ENCODE results near the gene HTT-AS.

Gene HTT-AS

GRCh38 chr4:3047464-3048286 is 26.7 kb downstream of the HTT-AS start:
- peak; percentile 80 for DNase-seq

GRCh38 chr4:3046623-3047022 is 27.7 kb downstream of the HTT-AS start:
- DNase-seq = no peak

- DNase-seq = no peak
Observed at GRCh38 chr4:3046162-3046561, 28.2 kb downstream of the HTT-AS start.

GRCh38 chr4:3044870-3045819 is 29.2 kb downstream of the HTT-AS start:
- DNase-seq = peak; percentile 89

- DNase-seq = no peak
Observed at GRCh38 chr4:3043282-3044020, 30.9 kb downstream of the HTT-AS start.

GRCh38 chr4:3042226-3042625 is 32.1 kb downstream of the HTT-AS start:
- DNase-seq = no peak

GRCh38 chr4:3041192-3042142 is 32.9 kb downstream of the HTT-AS start:
- DNase-seq = peak; percentile 49

GRCh38 chr4:3040452-3041191 is 33.7 kb downstream of the HTT-AS start:
- DNase-seq = no peak

- DNase-seq = no peak
Observed at GRCh38 chr4:3039706-3040366, 34.5 kb downstream of the HTT-AS start.

GRCh38 chr4:3037957-3038461 is 36.3 kb downstream of the HTT-AS start:
- DNase-seq = no peak

GRCh38 chr4:3036131-3036952 is 38.0 kb downstream of the HTT-AS start:
- DNase-seq = no peak

GRCh38 chr4:3035674-3036073 is 38.7 kb downstream of the HTT-AS start:
- DNase-seq = no peak

- no peak for DNase-seq
Observed at GRCh38 chr4:3035249-3035648, 39.1 kb downstream of the HTT-AS start.

- no peak for DNase-seq
Observed at GRCh38 chr4:3034231-3034630, 40.1 kb downstream of the HTT-AS start.

- DNase-seq = no peak
Observed at GRCh38 chr4:3031357-3032082, 42.8 kb downstream of the HTT-AS start.

GRCh38 chr4:3030566-3031356 is 43.6 kb downstream of the HTT-AS start:
- DNase-seq = no peak

- DNase-seq = no peak
Observed at GRCh38 chr4:3029464-3029863, 44.9 kb downstream of the HTT-AS start.

- no peak for DNase-seq
Observed at GRCh38 chr4:3026540-3026939, 47.8 kb downstream of the HTT-AS start.

Data from central memory CD4-positive, alpha-beta T cell (primary cell).